ENCODE measurements around the gene PRSS57. TPM values are rescaled to one million over a fixed set of nuclear protein-coding genes. Genes with fewer than 3 reads are reported as not detected.
"Not testable (repeated sequence)": the region's sequence is repeated elsewhere in the genome, so short reads cannot be mapped to it uniquely, and the experiment has no call there.

PRSS57 gene
- total RNA-seq, 8 experiments from 2014 or later, result 0.11 to 0.90 (median 0.47) TPM; not detected in 4

GRCh38 chr19:732148-733069, 37.2 kb upstream of the PRSS57 start:
- 40 to 100% (median 86%) methylated on average over 1 to 10 of the region's 24 CpGs; no CpG with 5 or more reads in 3 of the 10 experiments for WGBS, 10 experiments
- no peak for ATAC-seq (replicated peaks in 6 of 8)
- in situ Hi-C loops (cut with MboI; ENCODE audit: low pct_unique_long_range_greater_than_20kb in 2 of 9, low sequenced_read_pairs in 9 of 9, unreplicated experiment in 9 of 9), result loop anchor here in 5 of 9 experiments (10.0 to 25.0 kb wide), 2 partner anchors 68 to 145 kb away; partner anchors contain the start of genes RNF126 (in 3 of the 5) and HCN2 (in 2 of the 5)
- Histone ChIP-seq H3K4me1 (replicated peaks in 1 of 2) (no peaks in the 10 kb centered on the region), H3K4me3 (no peak overlapping the region), H3K27ac (no peak overlapping the region)

GRCh38 chr19:731000-731399, 35.7 kb upstream of the PRSS57 start:
- 83 to 100% (median 95%) methylated on average over 1 to 2 of the region's 16 CpGs; no CpG with 5 or more reads in 6 of the 10 experiments for WGBS, 10 experiments
- no peak overlapping the region for H3K4me3 ChIP-seq
- in situ Hi-C loops (cut with MboI; ENCODE audit: low pct_unique_long_range_greater_than_20kb in 2 of 9, low sequenced_read_pairs in 9 of 9, unreplicated experiment in 9 of 9), result loop anchor here in 5 of 9 experiments (10.0 to 25.0 kb wide), 2 partner anchors 66 to 144 kb away; partner anchors contain the start of genes RNF126 (in 3 of the 5) and HCN2 (in 2 of the 5)
- no peak for ATAC-seq (replicated peaks in 6 of 8)
- H3K27ac ChIP-seq, result no peak overlapping the region
- H3K4me1 ChIP-seq (replicated peaks in 1 of 2), result no peaks in the 10 kb centered on the region

- H3K4me3 ChIP-seq, result no peak overlapping the region
- WGBS, 10 experiments, result 43 to 100% (median 84%) methylated on average over 1 to 11 of the region's 14 CpGs; no CpG with 5 or more reads in 4 of the 10 experiments
- in situ Hi-C loops (cut with MboI; ENCODE audit: low pct_unique_long_range_greater_than_20kb in 2 of 9, low sequenced_read_pairs in 9 of 9, unreplicated experiment in 9 of 9), result loop anchor here in 6 of 9 experiments (10.0 to 25.0 kb wide), 2 partner anchors 65 to 143 kb away; partner anchors contain the start of genes RNF126 (in 4 of the 6) and HCN2 (in 2 of the 6)
- no peak overlapping the region for H3K27ac ChIP-seq
- no peaks in the 10 kb centered on the region for H3K4me1 ChIP-seq (replicated peaks in 1 of 2)
- no peak for ATAC-seq (replicated peaks in 6 of 8)
Measured at GRCh38 chr19:729965-730668, 34.9 kb upstream of the PRSS57 start.

DNA sequence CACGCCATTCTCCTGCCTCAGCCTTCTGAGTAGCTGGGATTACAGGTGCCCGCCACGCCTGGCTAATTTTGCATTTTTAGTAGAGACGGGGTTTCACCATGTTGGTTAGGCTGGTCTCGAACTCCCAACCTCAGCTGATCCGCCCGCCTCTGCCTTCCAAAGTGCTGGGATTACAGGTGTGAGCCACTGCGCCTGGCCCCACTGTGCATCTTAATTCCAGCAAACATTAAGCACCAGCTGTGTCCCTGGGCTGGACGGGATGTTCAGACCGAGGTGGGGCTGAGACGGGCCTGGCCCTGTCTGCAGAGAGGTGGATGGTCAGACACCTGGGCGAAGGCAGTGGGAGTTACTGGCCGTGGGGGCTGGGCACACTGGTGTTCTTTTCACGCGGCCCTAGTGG, 34.3 kb upstream of the PRSS57 start:
- WGBS, 10 experiments, result 92 to 100% methylated on average over 5 to 7 of the region's 15 CpGs; no CpG with 5 or more reads in 8 of the 10 experiments
- H3K27ac ChIP-seq; ATAC-seq (replicated peaks in 6 of 8); H3K4me3 ChIP-seq; H3K4me1 ChIP-seq (replicated peaks in 1 of 2): not testable (repeated sequence)
- in situ Hi-C loops (cut with MboI; ENCODE audit: low pct_unique_long_range_greater_than_20kb in 2 of 9, low sequenced_read_pairs in 9 of 9, unreplicated experiment in 9 of 9), result loop anchor here in 3 of 9 experiments (10.0 to 25.0 kb wide), 2 partner anchors 65 to 142 kb away; partner anchors contain the start of genes HCN2 (in 2 of the 3) and RNF126 (in 1 of the 3)

DNA sequence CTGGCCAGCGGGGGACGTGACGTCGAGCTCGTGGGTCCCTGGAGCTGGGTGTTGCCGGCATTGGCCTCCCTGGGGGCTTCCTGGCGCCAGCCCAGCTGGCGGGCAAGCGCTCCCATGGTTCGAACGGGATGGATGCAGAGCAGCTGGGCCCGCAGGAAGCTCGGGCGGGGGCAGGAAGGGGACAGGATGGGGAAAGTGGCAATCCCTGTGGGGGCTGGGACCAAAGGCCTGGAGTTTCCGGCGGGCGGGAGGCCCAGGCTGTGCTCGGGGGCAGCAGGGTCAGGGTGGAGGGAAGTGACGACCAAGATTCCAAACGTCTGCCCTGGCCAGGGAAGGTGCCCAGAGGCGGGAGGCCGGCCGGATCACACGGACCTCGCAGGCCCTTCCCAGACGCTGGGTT, 32.8 kb upstream of the PRSS57 start:
- WGBS, 10 experiments, result no CpG with 5 or more reads among the region's 26 CpGs
- no peak overlapping the region for H3K27ac ChIP-seq
- H3K4me1 ChIP-seq (replicated peaks in 1 of 2), result peaks cover 0 to under 1% of the 10 kb centered on the region in 2 donors
- in situ Hi-C loops (cut with MboI; ENCODE audit: low pct_unique_long_range_greater_than_20kb in 2 of 9, low sequenced_read_pairs in 9 of 9, unreplicated experiment in 9 of 9), result loop anchor here in 3 of 9 experiments (10.0 to 25.0 kb wide), 2 partner anchors 63 to 141 kb away; partner anchors contain the start of genes HCN2 (in 2 of the 3) and RNF126 (in 1 of the 3)
- H3K4me3 ChIP-seq, result no peak overlapping the region
- peak in 3 of 8 experiments; percentile 5 to 68 (median 58) for ATAC-seq (replicated peaks in 6 of 8)

DNA sequence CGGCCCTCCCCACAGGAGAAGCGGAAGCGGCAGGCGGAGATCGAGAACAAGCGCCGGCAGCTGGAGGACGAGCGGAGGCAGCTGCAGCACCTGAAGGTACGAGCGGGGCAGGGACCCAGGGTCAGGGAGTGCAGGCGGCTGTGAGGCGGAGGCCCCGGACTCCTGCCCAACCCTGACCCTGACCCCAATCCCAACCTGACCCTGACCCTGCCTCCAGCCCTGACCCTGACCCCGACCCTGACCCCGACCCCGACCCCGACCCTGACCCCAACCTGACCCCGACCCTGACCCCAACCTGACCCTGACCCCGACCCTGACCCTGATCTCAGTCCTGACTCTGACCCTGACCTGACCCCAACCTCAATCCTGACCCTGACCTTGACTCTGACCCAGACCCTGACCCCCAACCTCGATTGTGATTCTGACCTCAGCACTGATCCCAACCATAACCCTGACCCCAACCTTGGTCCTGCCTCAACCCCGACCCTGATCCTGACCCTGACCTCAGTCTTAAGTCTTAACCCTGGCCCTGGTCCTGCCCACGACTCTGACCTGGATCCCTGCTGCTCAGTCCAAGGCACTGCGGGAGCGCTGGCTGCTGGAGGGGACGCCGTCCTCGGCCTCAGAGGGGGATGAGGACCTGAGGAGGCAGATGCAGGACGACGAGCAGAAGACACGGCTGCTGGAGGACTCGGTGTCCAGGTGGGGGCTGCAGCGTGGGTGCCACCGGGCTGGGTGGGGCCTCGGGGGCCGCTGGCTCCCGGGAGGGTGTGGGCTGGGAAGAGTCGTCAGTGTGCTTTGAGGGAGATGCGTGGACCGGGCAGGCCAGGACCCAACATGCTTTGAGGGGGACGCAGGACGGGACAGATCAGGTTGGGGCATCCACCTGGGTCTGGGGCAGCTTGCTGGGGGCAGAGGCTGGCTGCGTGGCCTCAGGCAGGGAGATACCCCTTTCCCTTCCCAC, 32.0 kb upstream of the PRSS57 start:
- H3K4me3 ChIP-seq, result no peak overlapping the region
- peak in 5 of 8 experiments; percentile 18 to 35 (median 25) for ATAC-seq (replicated peaks in 6 of 8)
- H3K4me1 ChIP-seq (replicated peaks in 1 of 2), result peaks cover 0 to 4% of the 10 kb centered on the region in 2 donors
- in situ Hi-C loops (cut with MboI; ENCODE audit: low pct_unique_long_range_greater_than_20kb in 2 of 9, low sequenced_read_pairs in 9 of 9, unreplicated experiment in 9 of 9), result loop anchor here in 3 of 9 experiments (10.0 to 25.0 kb wide), 2 partner anchors 62 to 140 kb away; partner anchors contain the start of genes HCN2 (in 2 of the 3) and RNF126 (in 1 of the 3)
- no peak overlapping the region for H3K27ac ChIP-seq
- WGBS, 10 experiments, result 86 to 100% (median 95%) methylated on average over 1 to 4 of the region's 43 CpGs; no CpG with 5 or more reads in 6 of the 10 experiments

DNA sequence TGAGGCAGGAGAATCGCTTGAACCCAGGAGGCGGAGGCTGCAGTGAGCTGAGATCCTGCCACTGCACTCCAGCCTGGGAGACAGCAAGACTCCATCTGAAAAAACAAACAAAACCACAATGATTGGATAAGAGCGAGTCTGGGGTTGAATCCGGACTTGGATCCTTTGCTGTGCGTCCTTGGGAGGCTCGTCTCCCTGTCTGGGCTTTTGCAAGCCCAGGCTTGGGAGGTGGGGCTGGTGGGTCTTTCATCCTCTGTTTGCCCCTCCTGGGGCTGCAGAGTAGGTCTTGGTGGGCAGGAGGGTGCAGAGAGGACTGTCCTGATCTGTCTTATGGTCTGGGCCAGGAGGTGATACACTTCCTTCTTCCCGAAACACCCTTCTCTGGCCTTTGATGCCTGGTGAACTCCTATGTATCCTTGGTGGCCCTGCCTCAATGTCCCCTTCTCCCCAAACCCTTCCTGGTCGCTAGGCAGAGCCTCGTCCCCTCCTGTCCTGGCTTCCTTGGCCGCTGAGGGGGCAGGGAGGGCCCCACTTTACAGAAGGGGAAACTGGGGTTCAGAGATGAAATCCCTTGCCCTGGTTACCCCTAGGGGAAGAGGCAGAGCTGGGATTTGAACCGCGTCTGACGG, 30.3 kb upstream of the PRSS57 start:
- no peak for ATAC-seq (replicated peaks in 6 of 8)
- Histone ChIP-seq H3K4me3 (no peak overlapping the region), H3K4me1 (replicated peaks in 1 of 2) (peaks cover 7 to 15% of the 10 kb centered on the region in 2 donors), H3K27ac (no peak overlapping the region)
- 20 to 100% (median 90%) methylated on average over 1 to 6 of the region's 13 CpGs; no CpG with 5 or more reads in 4 of the 10 experiments for WGBS, 10 experiments
- in situ Hi-C loops (cut with MboI; ENCODE audit: low pct_unique_long_range_greater_than_20kb in 2 of 9, low sequenced_read_pairs in 9 of 9, unreplicated experiment in 9 of 9), result loop anchor here in 3 of 9 experiments (10.0 to 25.0 kb wide), 2 partner anchors 61 to 138 kb away; partner anchors contain the start of genes HCN2 (in 2 of the 3) and RNF126 (in 1 of the 3)

DNA sequence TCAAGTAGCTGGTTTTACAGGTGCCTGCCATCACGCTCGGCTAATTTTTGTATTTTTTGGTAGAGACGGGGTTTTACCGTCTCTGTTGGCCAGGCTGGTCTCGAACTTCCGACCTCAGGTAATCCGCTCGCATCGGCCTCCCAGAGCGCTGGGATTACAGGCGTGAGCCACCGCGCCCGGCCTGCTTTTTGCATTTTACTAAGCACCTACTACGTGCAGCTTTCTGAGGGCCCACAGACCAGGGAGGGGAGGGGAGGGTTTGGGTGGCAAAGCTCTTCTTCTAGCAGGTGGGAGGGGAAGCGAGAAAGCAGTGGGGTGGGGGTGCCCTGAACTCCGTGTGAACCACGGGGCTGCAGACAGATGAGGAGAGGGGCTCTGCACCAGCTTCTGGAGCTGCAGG, 28.5 kb upstream of the PRSS57 start:
- H3K4me3 ChIP-seq, result no peak overlapping the region
- WGBS, 10 experiments, result 92 to 100% (median 97%) methylated on average over 2 to 10 of the region's 18 CpGs; no CpG with 5 or more reads in 7 of the 10 experiments
- in situ Hi-C loops (cut with MboI; ENCODE audit: low pct_unique_long_range_greater_than_20kb in 2 of 9, low sequenced_read_pairs in 9 of 9, unreplicated experiment in 9 of 9), result loop anchor here in 1 of 9 experiments (10.0 kb wide), 1 partner anchor 59 kb away; the partner anchor contains the start of gene RNF126
- no peak for ATAC-seq (replicated peaks in 6 of 8)
- no peak overlapping the region for H3K27ac ChIP-seq
- peaks cover 20 to 27% of the 10 kb centered on the region in 2 donors for H3K4me1 ChIP-seq (replicated peaks in 1 of 2)

- in situ Hi-C loops (cut with MboI; ENCODE audit: low pct_unique_long_range_greater_than_20kb in 2 of 9, low sequenced_read_pairs in 9 of 9, unreplicated experiment in 9 of 9), result loop anchor here in 1 of 9 experiments (10.0 kb wide), 1 partner anchor 58 kb away; the partner anchor contains the start of gene RNF126
- peaks cover 24 to 32% of the 10 kb centered on the region in 2 donors for H3K4me1 ChIP-seq (replicated peaks in 1 of 2)
- no peak for ATAC-seq (replicated peaks in 6 of 8)
- no peak overlapping the region for H3K4me3 ChIP-seq
- H3K27ac ChIP-seq, result no peak overlapping the region
- 73% methylated on average over 3 of the region's 13 CpGs; no CpG with 5 or more reads in 9 of the 10 experiments for WGBS, 10 experiments
Measured at GRCh38 chr19:723247-723646, 28.0 kb upstream of the PRSS57 start.

- WGBS, 10 experiments, result 0 to 83% methylated on average over 1 to 5 of the region's 17 CpGs; no CpG with 5 or more reads in 8 of the 10 experiments
- peak in 3 of 8 experiments; percentile 23 to 54 (median 50) for ATAC-seq (replicated peaks in 6 of 8)
- peaks cover 28 to 35% of the 10 kb centered on the region in 2 donors for H3K4me1 ChIP-seq (replicated peaks in 1 of 2)
- no peak overlapping the region for H3K4me3 ChIP-seq
- H3K27ac ChIP-seq, result no peak overlapping the region
- in situ Hi-C loops (cut with MboI; ENCODE audit: low pct_unique_long_range_greater_than_20kb in 2 of 9, low sequenced_read_pairs in 9 of 9, unreplicated experiment in 9 of 9), result loop anchor here in 1 of 9 experiments (10.0 kb wide), 1 partner anchor 58 kb away; the partner anchor contains the start of gene RNF126
Measured at GRCh38 chr19:722553-723101, 27.4 kb upstream of the PRSS57 start.

Data from motor neuron (in vitro differentiated cells).